ENCODE measurements around the gene MOK. TPM values are rescaled to one million over a fixed set of nuclear protein-coding genes. Genes with fewer than 3 reads are reported as not detected.

The MOK gene
- total RNA-seq, 1 donor = 40.6 TPM

GRCh38 chr14:102221026-102221425 lies 83.9 kb downstream of the MOK start:
- TF ChIP-seq, protein P1, sequence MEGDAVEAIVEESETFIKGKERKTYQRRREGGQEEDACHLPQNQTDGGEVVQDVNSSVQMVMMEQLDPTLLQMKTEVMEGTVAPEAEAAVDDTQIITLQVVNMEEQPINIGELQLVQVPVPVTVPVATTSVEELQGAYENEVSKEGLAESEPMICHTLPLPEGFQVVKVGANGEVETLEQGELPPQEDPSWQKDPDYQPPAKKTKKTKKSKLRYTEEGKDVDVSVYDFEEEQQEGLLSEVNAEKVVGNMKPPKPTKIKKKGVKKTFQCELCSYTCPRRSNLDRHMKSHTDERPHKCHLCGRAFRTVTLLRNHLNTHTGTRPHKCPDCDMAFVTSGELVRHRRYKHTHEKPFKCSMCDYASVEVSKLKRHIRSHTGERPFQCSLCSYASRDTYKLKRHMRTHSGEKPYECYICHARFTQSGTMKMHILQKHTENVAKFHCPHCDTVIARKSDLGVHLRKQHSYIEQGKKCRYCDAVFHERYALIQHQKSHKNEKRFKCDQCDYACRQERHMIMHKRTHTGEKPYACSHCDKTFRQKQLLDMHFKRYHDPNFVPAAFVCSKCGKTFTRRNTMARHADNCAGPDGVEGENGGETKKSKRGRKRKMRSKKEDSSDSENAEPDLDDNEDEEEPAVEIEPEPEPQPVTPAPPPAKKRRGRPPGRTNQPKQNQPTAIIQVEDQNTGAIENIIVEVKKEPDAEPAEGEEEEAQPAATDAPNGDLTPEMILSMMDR (IDR thresholded peaks at IDR 0.05; ENCODE audit: insufficient read depth, low read length) = no peak
- no peak overlapping the region for H3K4me3 ChIP-seq (ENCODE audit: low read depth, low read length)
- DNase-seq (ENCODE audit: low read depth) = no peak

DNA sequence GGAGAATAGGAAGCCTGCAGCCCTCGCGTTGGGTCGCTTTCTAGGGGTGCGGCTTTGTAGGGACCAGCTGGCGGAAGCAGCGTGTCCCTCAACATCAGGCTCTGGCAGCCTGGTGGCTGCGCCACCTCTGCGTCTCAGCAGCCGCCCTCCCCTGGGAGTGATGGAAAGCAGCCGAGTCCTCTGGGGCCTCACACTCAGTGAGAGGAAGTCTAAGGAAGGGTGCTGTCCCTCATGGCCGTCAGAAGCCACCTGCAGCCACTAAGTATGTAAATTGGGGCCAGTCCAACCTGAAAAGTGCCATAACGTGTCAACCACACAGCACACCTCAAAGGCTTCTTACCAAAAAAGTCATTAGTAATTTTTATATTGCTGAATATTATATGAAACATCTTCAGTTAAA lies 84.9 kb downstream of the MOK start:
- DNase-seq (ENCODE audit: low read depth) = no peak
- TF ChIP-seq, protein P1 (IDR thresholded peaks at IDR 0.05; ENCODE audit: insufficient read depth, low read length) = no peak
- H3K4me3 ChIP-seq (ENCODE audit: low read depth, low read length) = no peak overlapping the region

DNA sequence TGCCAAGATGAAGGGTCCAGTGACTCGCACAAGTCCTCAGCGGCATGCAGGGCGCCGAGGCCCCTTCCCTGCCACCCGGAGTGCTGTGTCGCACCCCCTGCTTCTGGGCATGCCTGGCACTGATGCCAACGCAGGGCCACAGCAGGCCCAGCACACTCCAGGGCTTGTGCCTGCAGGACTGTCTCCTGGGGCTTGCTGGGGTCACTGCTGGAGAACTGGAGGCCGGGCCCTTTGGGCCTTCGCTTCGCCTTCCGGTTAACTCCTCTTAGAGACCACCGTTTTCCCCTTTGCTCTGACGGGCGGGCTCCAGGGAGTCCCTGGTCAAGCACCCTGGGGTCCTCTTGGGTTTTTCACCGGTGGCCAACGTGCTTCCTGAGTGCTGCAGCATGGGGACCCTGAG lies 85.6 kb downstream of the MOK start:
- H3K4me3 ChIP-seq (ENCODE audit: low read depth, low read length) = no peak overlapping the region
- DNase-seq (ENCODE audit: low read depth) = no peak
- TF ChIP-seq, protein P1 (IDR thresholded peaks at IDR 0.05; ENCODE audit: insufficient read depth, low read length) = no peak

DNA sequence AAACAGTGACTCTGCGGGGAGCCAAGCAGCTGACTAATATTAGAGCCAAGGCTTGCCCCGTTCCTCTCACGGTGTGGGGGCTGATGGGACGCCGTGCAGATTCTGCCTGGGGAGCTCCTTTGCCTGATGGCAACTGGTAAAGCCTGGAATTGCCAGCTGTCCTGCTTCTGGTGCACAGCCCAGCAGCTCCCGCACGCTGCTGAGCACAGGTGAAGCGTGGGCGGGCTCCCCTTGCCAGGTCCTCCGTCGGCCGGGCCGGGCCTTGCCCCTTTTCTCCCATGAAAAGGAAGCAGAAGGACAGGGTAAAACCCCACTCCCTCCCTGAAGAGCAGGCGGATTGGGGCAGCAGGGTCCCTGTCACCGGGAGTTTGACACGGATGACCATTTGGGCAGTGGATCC lies 86.3 kb downstream of the MOK start:
- TF ChIP-seq, protein P1 (IDR thresholded peaks at IDR 0.05; ENCODE audit: insufficient read depth, low read length) = no peak
- no peak for DNase-seq (ENCODE audit: low read depth)
- H3K4me3 ChIP-seq (ENCODE audit: low read depth, low read length) = no peak overlapping the region

DNA sequence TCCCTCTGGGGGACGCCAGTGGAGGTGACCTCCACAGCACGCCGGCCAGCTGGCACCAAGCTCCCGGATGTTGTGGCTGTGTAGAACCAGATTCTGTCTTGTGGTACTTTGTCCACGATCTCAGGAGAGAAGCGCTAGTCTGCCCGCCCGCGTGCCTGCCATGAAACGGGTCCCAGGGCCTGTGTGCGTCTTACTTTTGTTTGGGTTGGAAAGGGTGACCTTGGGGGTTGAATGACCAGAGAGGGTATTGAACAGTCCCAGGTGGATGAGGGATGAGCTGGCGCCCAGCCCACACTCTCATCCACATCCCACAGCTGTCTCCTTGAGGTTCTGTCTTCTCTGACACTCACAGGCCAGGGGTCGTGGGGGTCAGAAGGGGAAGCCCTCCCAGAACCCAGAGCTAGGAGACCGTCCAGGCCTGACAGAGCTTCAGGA lies 87.0 kb downstream of the MOK start:
- TF ChIP-seq, protein P1 (IDR thresholded peaks at IDR 0.05; ENCODE audit: insufficient read depth, low read length) = no peak
- no peak overlapping the region for H3K4me3 ChIP-seq (ENCODE audit: low read depth, low read length)
- DNase-seq (ENCODE audit: low read depth) = no peak

GRCh38 chr14:102217399-102217798 lies 87.6 kb downstream of the MOK start:
- no peak overlapping the region for H3K4me3 ChIP-seq (ENCODE audit: low read depth, low read length)
- no peak for DNase-seq (ENCODE audit: low read depth)
- TF ChIP-seq, protein P1 (IDR thresholded peaks at IDR 0.05; ENCODE audit: insufficient read depth, low read length) = no peak

GRCh38 chr14:102215576-102216250 lies 89.3 kb downstream of the MOK start:
- DNase-seq (ENCODE audit: low read depth) = no peak
- no peak overlapping the region for H3K4me3 ChIP-seq (ENCODE audit: low read depth, low read length)
- TF ChIP-seq, protein P1 (IDR thresholded peaks at IDR 0.05; ENCODE audit: insufficient read depth, low read length) = no peak
